A549 (cell line): ENCODE results near the gene ERGIC1. TPM values are rescaled to one million over a fixed set of nuclear protein-coding genes. Genes with fewer than 3 reads are reported as not detected.

Experiments used
- ATAC-seq, 2 experiments: fragments of 200-7000 bp in 1 of 2; fragments of >200 bp in 1 of 2; cut with Nextera tagmentation in 1 of 2; cut with Tn5 transposase in 1 of 2; 3 replicates each; pipeline versions ENCODE4 v1.8.0 to v1.9.1; 2018 to 2020; ENCODE audit warnings: mild to moderate bottlenecking in 1 of 2, moderate library complexity in 1 of 2
- CTCF ChIA-PET: fragments of 300-600 bp; sonication (Branson Sonifier 250); formaldehyde crosslinking; extraction: SDS; loops from one replicate; lab custom pipeline; 2021; ENCODE audit warnings: antibody characterized with exemption, inconsistent platforms; lab: Yijun Ruan, JAX
- POLR2A ChIA-PET: fragments of 350-600 bp; formaldehyde crosslinking; extraction: SDS; loops from one replicate; lab custom pipeline; 2021; ENCODE audit warnings: antibody characterized with exemption, inconsistent platforms; lab: Yijun Ruan, JAX
- DNase-seq, 2 experiments: peaks; one replicate each; pipeline versions ENCODE4 v3.0.0 to v3.0.0-alpha.2; 2011 to 2016; ENCODE audit warnings: low read depth in 1 of 2, low spot score in 1 of 2
- FAIRE-seq: peaks from 2 replicates; lab custom pipeline; 2011; peaks lifted over from hg19 to GRCh38; lab: Jason Lieb, UNC
- H3K27ac ChIP-seq, 2 experiments: fragments of >200 bp; sonication (Bioruptor Twin); formaldehyde crosslinking; 3 replicates each; pipeline ENCODE4 v1.5.1; 2016 to 2017
- H3K4me1 ChIP-seq: fragments of >200 bp; sonication (Bioruptor Twin); formaldehyde crosslinking; 3 replicates; pipeline ENCODE4 v1.6.1; 2016
- H3K4me2 ChIP-seq: fragments of >200 bp; sonication (Bioruptor Twin); formaldehyde crosslinking; 3 replicates; pipeline ENCODE4 v1.6.1; 2016
- H3K4me3 ChIP-seq: fragments of >200 bp; sonication (Bioruptor Twin); formaldehyde crosslinking; 3 replicates; pipeline ENCODE4 v1.5.1; 2016
- H3K9me3 ChIP-seq: fragments of >200 bp; sonication (Bioruptor Twin); formaldehyde crosslinking; 3 replicates; pipeline ENCODE4 v1.6.1; 2016
- ATOH8 ChIP-seq: fragments of 250-450 bp; sonication (Bioruptor Pico); IDR thresholded peaks from 2 replicates; pipeline ENCODE4 v1.5.0; 2020; ENCODE audit warnings: low read depth, mild to moderate bottlenecking, moderate library complexity
- BHLHE40 ChIP-seq: IDR thresholded peaks from 2 replicates; pipeline ENCODE4 v1.6.1; 2012; ENCODE audit warnings: low read depth, low read length, inconsistent platforms
- CBX8 ChIP-seq: fragments of 200-600 bp; sonication (generic); IDR thresholded peaks from 2 replicates; pipeline ENCODE4 v1.6.1; 2016
- CHD2 ChIP-seq: fragments of 150-350 bp; IDR thresholded peaks from 2 replicates; pipeline ENCODE4 v1.6.1; 2014; ENCODE audit warnings: low read length; ENCODE audit not compliant: partially characterized antibody
- EHF ChIP-seq: fragments of 250-450 bp; sonication (Bioruptor Pico); IDR thresholded peaks from 2 replicates; pipeline ENCODE4 v1.5.0; 2020; ENCODE audit warnings: mild to moderate bottlenecking
- ELK1 ChIP-seq: fragments of 150-350 bp; IDR thresholded peaks from 2 replicates; pipeline ENCODE4 v1.6.1; 2014; ENCODE audit warnings: low read depth, mild to moderate bottlenecking, low read length
- ESRRA ChIP-seq: fragments of 150-350 bp; IDR thresholded peaks from 2 replicates; pipeline ENCODE4 v1.6.1; 2014; ENCODE audit warnings: mild to moderate bottlenecking, low read length, borderline replicate concordance
- FOSL2 ChIP-seq, 2 experiments: fragments of 450-650 bp in 1 of 2; fragments of >200 bp in 1 of 2; sonication (Bioruptor Twin) in 1 of 2; formaldehyde crosslinking; IDR thresholded peaks; 2 replicates each; pipeline versions ENCODE4 v1.5.0 to v1.6.1; 2016 to 2020; ENCODE audit warnings: mild to moderate bottlenecking in 1 of 2, moderate library complexity in 1 of 2
- GATA3 ChIP-seq: IDR thresholded peaks from 2 replicates; pipeline ENCODE4 v1.6.1; 2012; ENCODE audit warnings: borderline replicate concordance
- HDAC2 ChIP-seq: fragments of 200-600 bp; sonication (generic); IDR thresholded peaks from 2 replicates; pipeline ENCODE4 v1.6.1; 2016
- HMGXB4 ChIP-seq: fragments of 250-450 bp; sonication (Bioruptor Pico); IDR thresholded peaks from 2 replicates; pipeline ENCODE4 v1.5.0; 2021; ENCODE audit warnings: mild to moderate bottlenecking, moderate library complexity, borderline replicate concordance
- HOXB5 ChIP-seq: fragments of 250-450 bp; sonication (Bioruptor Pico); IDR thresholded peaks from 2 replicates; pipeline ENCODE4 v1.5.0; 2020; ENCODE audit warnings: mild to moderate bottlenecking, moderate library complexity
- JUN ChIP-seq, 2 experiments: fragments of >200 bp; sonication (Bioruptor Twin); formaldehyde crosslinking; IDR thresholded peaks; 2 replicates in 1 of 2; 3 replicates in 1 of 2; pipeline ENCODE4 v1.6.1; 2016 to 2017
- JUNB ChIP-seq: fragments of >200 bp; sonication (Bioruptor Twin); formaldehyde crosslinking; IDR thresholded peaks from 2 replicates; pipeline ENCODE4 v1.6.1; 2016
- KDM5A ChIP-seq: fragments of 200-600 bp; sonication (generic); IDR thresholded peaks from 2 replicates; pipeline ENCODE4 v1.6.1; 2016; ENCODE audit warnings: antibody characterized with exemption, mild to moderate bottlenecking
- MAX ChIP-seq: IDR thresholded peaks from 2 replicates; pipeline ENCODE4 v1.6.1; 2012
- MAZ ChIP-seq: fragments of 150-350 bp; IDR thresholded peaks from 2 replicates; pipeline ENCODE4 v1.6.1; 2014; ENCODE audit warnings: antibody characterized with exemption, low read depth, low read length, borderline replicate concordance
- NFE2L2 ChIP-seq: fragments of 150-350 bp; conservative IDR thresholded peaks from 2 replicates; pipeline ENCODE4 v1.6.1; 2014; ENCODE audit warnings: low read length
- PBX3 ChIP-seq: IDR thresholded peaks from 2 replicates; pipeline ENCODE4 v1.6.1; 2012
- POLR2A ChIP-seq: IDR thresholded peaks from 2 replicates; pipeline ENCODE4 v1.6.1; 2012; ENCODE audit warnings: mild to moderate bottlenecking, low read length
- RAD21 ChIP-seq, 2 experiments: fragments of >200 bp in 1 of 2; sonication (Bioruptor Twin) in 1 of 2; formaldehyde crosslinking in 1 of 2; IDR thresholded peaks in 1 of 2; conservative IDR thresholded peaks in 1 of 2; 2 replicates in 1 of 2; 3 replicates in 1 of 2; pipeline ENCODE4 v1.6.1; 2012 to 2018; ENCODE audit warnings: inconsistent platforms in 1 of 2
- RCOR1 ChIP-seq: fragments of 150-350 bp; IDR thresholded peaks from 2 replicates; pipeline ENCODE4 v1.6.1; 2014; ENCODE audit warnings: antibody characterized with exemption, low read length, low read depth
- REST ChIP-seq: fragments of 200-600 bp; sonication (generic); IDR thresholded peaks from 2 replicates; pipeline ENCODE4 v1.6.1; 2016; ENCODE audit warnings: antibody characterized with exemption, mild to moderate bottlenecking, moderate library complexity
- RFX5 ChIP-seq: fragments of 450-650 bp; IDR thresholded peaks from 2 replicates; pipeline ENCODE4 v1.7.1; 2014; ENCODE audit warnings: antibody characterized with exemption, mild to moderate bottlenecking, moderate library complexity
- SMC3 ChIP-seq: fragments of >200 bp; sonication (Bioruptor Twin); formaldehyde crosslinking; IDR thresholded peaks from 3 replicates; pipeline ENCODE4 v1.6.1; 2018; ENCODE audit warnings: inconsistent platforms
- TFCP2L1 ChIP-seq: fragments of 250-450 bp; sonication (Bioruptor Pico); IDR thresholded peaks from 2 replicates; pipeline ENCODE4 v1.5.0; 2021; ENCODE audit warnings: mild to moderate bottlenecking
- ZC3H11A ChIP-seq: fragments of 450-650 bp; IDR thresholded peaks from 2 replicates; pipeline ENCODE4 v1.6.1; 2014; ENCODE audit warnings: antibody characterized with exemption, mild to moderate bottlenecking
- ZFP36 ChIP-seq: fragments of 450-650 bp; IDR thresholded peaks from 2 replicates; pipeline ENCODE4 v1.6.1; 2014; ENCODE audit warnings: borderline replicate concordance; ENCODE audit not compliant: partially characterized antibody
- ZSCAN20 ChIP-seq: fragments of 250-450 bp; sonication (Bioruptor Pico); IDR thresholded peaks from 2 replicates; pipeline ENCODE4 v1.8.0; 2022; ENCODE audit warnings: mild to moderate bottlenecking, moderate library complexity
- WGBS: methylation state at CpG from one replicate; pipeline ENCODE4 v1.1.6; 2017; ENCODE audit errors: missing lambda C conversion rate; 5-methylcytosine and 5-hydroxymethylcytosine counted together
- polyA plus RNA-seq, 4 experiments: library from polyadenylated mRNA; depleted of rRNA in 3 of 4; stranded (reverse); fragments of >200 nt; fragmentation: RNase III in 1 of 4; extraction: RNeasy Plus Mini Kit Qiagen cat#74134 plus additional on column Dnase treatment in 1 of 4; gene quantifications; 2 replicates in 3 of 4; 3 replicates in 1 of 4; pipeline ENCODE4 v1.2.3, GENCODE V29; 2011 to 2017

ERGIC1 gene
- polyA plus RNA-seq, 2 of the 4 experiments (the other 2 are of a cell fraction) = 176 to 304 TPM

GRCh38 chr5:172805018-172805683, 28.9 kb upstream of the ERGIC1 start:
- DNase-seq = no peak
- H3K4me2 ChIP-seq = no peak overlapping the region
- H3K9me3 ChIP-seq = peaks cover 20% of the 10 kb centered on the region
- 81% methylated on average over 3 of the region's 3 CpGs for whole genome bisulfite sequencing
- no peak for ATAC-seq
- peak overlapping the region; percentile 56 to 93; a peak in 3 of 6 replicates for H3K27ac ChIP-seq
- TF ChIP-seq MAZ (no peak), HOXB5 (CRISPR knock-in tag) (no peak), SMC3 (no peak), BHLHE40 (no peak), ELK1 (no peak), GATA3 (no peak), EHF (CRISPR knock-in tag) (no peak), TFCP2L1 (CRISPR knock-in tag) (no peak), JUN (IDR thresholded peaks at IDR 0.05) (no peak), KDM5A (no peak), ZC3H11A (no peak), CBX8 (no peak), ZSCAN20 (CRISPR knock-in tag) (no peak)
- ChIA-PET CTCF (interaction anchor here (0.9 to 1.9 kb wide), 5 partner anchors 16 to 64 kb away, joined by 3 to 6 read pairs (median 3); partner anchors contain the start of gene DUSP1), POLR2A (interaction anchor here (0.9 to 1.4 kb wide), 2 partner anchors 34 to 35 kb away, joined by 3 read pairs; partner anchors contain the start of gene DUSP1)
- FAIRE-seq = no peak
- no peak overlapping the region for H3K4me3 ChIP-seq
- peaks cover 44% of the 10 kb centered on the region for H3K4me1 ChIP-seq

GRCh38 chr5:172805736-172806255, 28.3 kb upstream of the ERGIC1 start:
- peak overlapping the region; percentile 56 to 93 for H3K27ac ChIP-seq
- CTCF ChIA-PET = interaction anchor here (0.9 to 1.9 kb wide), 5 partner anchors 17 to 63 kb away, joined by 3 to 6 read pairs (median 3); partner anchors contain the start of gene DUSP1
- POLR2A ChIA-PET = interaction anchor here (0.9 to 1.4 kb wide), 2 partner anchors 35 to 36 kb away, joined by 3 read pairs; partner anchors contain the start of gene DUSP1
- TF ChIP-seq CHD2 = no peak
- TF ChIP-seq REST = no peak
- TF ChIP-seq GATA3 = no peak
- no peak for TF ChIP-seq PBX3
- no peak for TF ChIP-seq FOSL2 (IDR thresholded peaks at IDR 0.05)
- TF ChIP-seq FOSL2 (CRISPR knock-in tag; IDR thresholded peaks at IDR 0.05) = no peak
- TF ChIP-seq POLR2A = no peak
- TF ChIP-seq JUNB = no peak
- no peak for TF ChIP-seq HMGXB4 (CRISPR knock-in tag)
- TF ChIP-seq ESRRA = no peak
- TF ChIP-seq TFCP2L1 (CRISPR knock-in tag) = no peak
- no peak for TF ChIP-seq ATOH8
- no peak for TF ChIP-seq HDAC2
- TF ChIP-seq ZFP36 = no peak
- no peak for TF ChIP-seq NFE2L2
- no peak for TF ChIP-seq RCOR1
- TF ChIP-seq RAD21 (conservative IDR thresholded peaks at IDR 0.05 in 1 of 2, IDR thresholded peaks at IDR 0.05 in 1 of 2) = no peak
- TF ChIP-seq MAX = no peak
- TF ChIP-seq RFX5 = no peak

More at GRCh38 chr5:172805736-172806255, 28.3 kb upstream of the ERGIC1 start:
- H3K9me3 ChIP-seq = peaks cover 26% of the 10 kb centered on the region
- H3K4me3 ChIP-seq = no peak overlapping the region
- no peak for FAIRE-seq
- H3K4me2 ChIP-seq = no peak overlapping the region
- ATAC-seq = no peak
- peaks cover 38% of the 10 kb centered on the region for H3K4me1 ChIP-seq
- no peak for DNase-seq
- 93% methylated on average over 9 of the region's 9 CpGs for WGBS
